ENCODE measurements around the gene DPYSL4.

The DPYSL4 gene

DNA sequence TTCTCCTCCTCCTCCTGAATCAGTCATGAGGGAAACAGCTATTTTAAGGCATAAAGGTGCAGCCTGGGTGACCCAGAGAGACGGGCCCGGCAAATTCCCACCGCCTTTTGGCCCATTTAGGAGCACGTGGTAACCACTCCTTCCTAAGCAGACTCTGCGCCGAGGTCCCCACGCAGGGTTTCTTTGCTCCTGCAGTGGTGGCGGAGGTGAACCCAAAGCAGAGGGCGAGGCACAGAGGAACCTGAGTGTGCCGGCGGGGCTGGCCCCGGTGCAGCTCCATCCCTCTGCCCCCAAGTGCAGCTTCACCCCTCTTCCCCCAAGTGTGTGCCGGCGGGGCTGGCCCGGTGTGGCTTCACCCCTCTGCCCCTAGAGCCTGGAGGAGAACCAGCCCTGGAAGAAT is 50.6 kb downstream of the DPYSL4 start:
- in situ Hi-C loops (cut with MboI; ENCODE audit: low sequenced_read_pairs), result no loop called here

GRCh38 chr10:132237871-132238270 is 51.1 kb downstream of the DPYSL4 start:
- in situ Hi-C loops (cut with MboI; ENCODE audit: low sequenced_read_pairs), result no loop called here

DNA sequence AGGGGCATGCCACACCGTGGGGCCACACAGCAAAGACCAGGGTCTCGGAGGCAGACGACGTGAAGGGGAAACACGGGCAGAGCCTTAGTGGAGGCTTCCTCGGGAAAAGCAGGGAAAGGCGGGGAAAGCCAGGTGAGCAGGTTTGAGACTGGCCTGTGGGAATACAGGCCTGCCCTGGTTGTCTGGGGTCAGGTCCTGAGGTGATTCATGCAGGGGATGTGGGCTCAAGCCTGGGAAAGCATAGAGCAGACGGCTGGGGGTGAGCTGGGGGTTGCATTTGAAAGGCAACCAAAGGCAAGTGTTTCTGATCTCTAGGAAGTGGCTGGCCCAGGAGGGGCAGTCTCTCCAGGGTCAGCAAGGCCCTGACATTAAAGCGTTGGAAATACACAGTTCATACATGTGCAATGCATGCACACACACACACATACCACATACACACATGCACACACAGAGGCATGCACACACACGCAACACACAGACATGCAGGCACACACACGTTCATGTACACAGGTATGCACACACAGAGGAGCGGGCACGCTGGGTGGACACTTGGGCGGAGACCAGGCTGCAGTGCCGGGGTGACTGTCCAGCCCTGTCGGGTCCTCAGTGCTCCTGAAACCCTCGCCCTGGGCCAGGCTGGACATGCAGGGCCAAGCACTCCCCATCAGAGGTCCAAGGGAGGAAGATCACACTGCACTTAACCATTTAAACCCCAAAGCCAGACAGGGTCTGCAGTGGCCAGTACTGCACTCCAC is 51.8 kb downstream of the DPYSL4 start:
- in situ Hi-C loops (cut with MboI; ENCODE audit: low sequenced_read_pairs), result no loop called here

DNA sequence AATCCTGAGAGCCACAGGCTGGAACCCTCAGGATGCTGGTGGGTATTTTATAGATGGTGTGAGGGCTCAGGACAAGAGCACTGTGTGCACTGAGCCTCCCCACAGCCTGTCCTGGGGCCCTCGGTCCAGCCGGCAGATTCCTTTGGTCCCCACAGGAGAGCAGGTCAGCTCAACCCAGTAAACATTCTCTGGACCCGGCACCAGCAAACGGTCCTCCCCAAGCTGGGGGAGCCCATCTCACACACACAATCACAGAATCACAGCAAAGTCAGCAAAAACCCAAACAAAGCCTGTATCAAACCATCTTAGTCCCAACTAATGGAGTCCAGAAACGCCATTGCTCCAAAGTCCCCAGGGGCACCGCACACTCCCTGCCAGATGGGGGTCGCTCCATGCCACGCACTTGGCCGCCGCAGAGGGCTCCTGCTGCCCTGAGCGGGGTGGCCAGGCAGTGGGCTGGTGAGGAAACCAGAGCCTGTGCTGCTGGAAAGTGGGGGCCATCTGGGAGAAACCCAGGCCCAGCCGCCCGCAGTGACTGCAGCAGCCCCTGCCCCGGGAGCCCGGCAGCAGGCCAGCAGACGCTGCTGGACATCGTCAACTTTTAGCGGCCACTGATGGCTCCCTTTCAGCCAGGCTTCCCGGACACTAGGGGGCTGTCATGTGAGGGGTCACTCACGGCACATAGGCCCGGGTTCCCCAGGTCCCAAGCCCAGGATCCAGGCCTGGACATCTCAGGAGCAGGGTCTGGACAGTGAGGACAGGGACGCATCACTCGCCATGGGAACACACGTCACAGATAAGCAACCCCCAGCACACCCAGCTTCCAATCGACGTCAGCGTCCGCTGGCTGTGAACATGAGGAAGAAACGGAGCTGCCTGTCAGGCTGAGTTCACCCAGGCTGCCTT is 52.6 kb downstream of the DPYSL4 start:
- in situ Hi-C loops (cut with MboI; ENCODE audit: low sequenced_read_pairs), result no loop called here

GRCh38 chr10:132240156-132240555 is 53.4 kb downstream of the DPYSL4 start:
- in situ Hi-C loops (cut with MboI; ENCODE audit: low sequenced_read_pairs), result no loop called here

- in situ Hi-C loops (cut with MboI; ENCODE audit: low sequenced_read_pairs), result no loop called here
Measured at GRCh38 chr10:132240581-132240980, 53.8 kb downstream of the DPYSL4 start.

DNA sequence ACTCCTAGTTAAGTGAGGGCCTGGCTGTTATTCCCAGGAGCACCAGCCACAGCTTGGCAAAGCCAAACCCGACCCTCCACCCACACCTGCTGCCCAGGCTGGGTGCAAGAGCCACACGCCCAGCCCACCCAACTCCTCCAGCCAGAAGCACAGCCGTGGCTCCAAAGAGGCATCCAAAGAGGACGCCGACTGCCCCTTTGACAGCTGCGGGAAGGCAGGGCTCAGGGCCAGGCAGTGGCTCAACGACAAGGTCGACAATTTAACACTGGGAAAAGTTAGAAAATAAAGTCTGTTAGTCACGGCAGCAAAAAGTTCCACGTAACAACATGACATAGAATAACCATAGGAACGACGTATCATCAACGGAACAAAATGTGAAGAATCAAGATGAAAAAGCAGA is 54.3 kb downstream of the DPYSL4 start:
- in situ Hi-C loops (cut with MboI; ENCODE audit: low sequenced_read_pairs), result no loop called here

- in situ Hi-C loops (cut with MboI; ENCODE audit: low sequenced_read_pairs), result no loop called here
Measured at GRCh38 chr10:132241496-132241895, 54.7 kb downstream of the DPYSL4 start.

DNA sequence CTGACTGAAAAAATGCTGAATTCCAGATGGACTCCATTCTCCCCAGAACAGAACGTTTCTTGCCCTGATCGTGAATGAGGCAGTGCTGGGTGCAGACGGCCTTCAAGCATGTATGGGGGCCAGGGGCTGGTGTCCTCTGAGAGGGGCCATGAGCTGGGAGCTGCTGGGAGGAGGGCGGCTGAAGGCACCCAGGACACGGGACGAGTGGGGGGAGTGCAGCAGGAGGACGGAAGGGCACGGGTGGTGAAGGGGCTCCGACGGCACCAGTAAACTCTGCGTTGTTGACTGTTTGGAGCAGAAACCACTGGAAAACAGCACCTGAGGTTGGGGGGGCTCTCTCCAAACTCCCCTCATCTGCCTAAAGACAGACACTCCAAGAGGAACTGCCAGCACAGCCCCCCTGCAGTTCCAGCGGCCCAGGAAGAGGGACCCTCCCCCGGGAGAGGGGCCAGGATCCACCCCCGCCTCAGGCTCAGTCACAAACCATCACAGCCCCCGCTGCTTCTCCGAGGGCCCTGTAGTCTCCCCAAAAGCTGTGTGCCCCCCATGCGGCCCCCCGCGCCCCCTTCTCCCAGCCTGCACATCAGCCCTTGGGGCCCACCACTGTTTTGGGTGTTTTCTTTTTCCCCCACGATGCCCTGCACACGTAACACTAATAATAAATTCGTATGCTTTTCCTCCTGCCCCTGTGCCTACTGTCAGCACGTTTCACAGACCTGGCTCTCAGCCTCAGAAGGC is 55.5 kb downstream of the DPYSL4 start:
- in situ Hi-C loops (cut with MboI; ENCODE audit: low sequenced_read_pairs), result no loop called here

GRCh38 chr10:132243141-132243540 is 56.4 kb downstream of the DPYSL4 start:
- in situ Hi-C loops (cut with MboI; ENCODE audit: low sequenced_read_pairs), result no loop called here

GRCh38 chr10:132243626-132244025 is 56.9 kb downstream of the DPYSL4 start:
- in situ Hi-C loops (cut with MboI; ENCODE audit: low sequenced_read_pairs), result no loop called here

DNA sequence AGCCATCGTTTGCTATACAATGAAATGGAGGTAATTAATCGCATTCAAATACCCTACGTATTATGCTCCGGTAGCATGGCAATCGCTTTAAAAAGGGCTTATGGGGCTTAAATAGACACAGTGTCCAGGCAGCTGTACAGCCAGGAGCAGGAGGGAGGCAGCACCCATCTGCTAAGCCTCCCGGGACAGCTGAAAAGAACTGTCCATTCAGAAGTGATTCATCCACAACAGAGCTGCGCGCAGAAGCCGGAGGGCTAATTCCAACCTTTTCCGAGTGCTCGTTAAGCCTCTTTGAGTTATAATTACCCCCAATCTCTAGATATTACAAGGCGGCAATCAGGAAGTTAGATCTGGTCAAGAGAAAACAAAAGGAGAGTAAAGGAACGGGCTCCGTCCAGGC is 58.3 kb downstream of the DPYSL4 start:
- in situ Hi-C loops (cut with MboI; ENCODE audit: low sequenced_read_pairs), result no loop called here

- in situ Hi-C loops (cut with MboI; ENCODE audit: low sequenced_read_pairs), result no loop called here
Measured at GRCh38 chr10:132246296-132246695, 59.5 kb downstream of the DPYSL4 start.

DNA sequence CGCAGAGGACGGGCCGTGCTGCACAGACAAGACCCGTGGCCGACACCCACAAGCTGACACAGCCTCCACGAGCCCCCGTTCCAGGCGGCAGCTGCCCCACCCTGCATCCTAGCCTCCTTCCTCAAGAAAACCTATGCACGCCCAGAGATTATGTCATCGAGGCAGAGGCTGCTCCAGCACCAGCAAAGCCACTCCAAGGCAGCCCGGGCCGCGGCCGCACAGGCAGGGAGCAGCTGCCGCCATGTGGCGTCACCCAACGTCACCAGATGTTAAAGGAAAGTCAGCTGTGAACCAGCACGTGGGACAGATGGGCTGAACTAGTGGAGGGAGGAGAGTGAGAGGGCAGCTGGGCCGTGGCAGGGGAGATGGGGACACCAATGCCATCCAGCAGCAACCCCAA is 61.2 kb downstream of the DPYSL4 start:
- in situ Hi-C loops (cut with MboI; ENCODE audit: low sequenced_read_pairs), result no loop called here

GRCh38 chr10:132248455-132249225 is 61.9 kb downstream of the DPYSL4 start:
- in situ Hi-C loops (cut with MboI; ENCODE audit: low sequenced_read_pairs), result no loop called here

DNA sequence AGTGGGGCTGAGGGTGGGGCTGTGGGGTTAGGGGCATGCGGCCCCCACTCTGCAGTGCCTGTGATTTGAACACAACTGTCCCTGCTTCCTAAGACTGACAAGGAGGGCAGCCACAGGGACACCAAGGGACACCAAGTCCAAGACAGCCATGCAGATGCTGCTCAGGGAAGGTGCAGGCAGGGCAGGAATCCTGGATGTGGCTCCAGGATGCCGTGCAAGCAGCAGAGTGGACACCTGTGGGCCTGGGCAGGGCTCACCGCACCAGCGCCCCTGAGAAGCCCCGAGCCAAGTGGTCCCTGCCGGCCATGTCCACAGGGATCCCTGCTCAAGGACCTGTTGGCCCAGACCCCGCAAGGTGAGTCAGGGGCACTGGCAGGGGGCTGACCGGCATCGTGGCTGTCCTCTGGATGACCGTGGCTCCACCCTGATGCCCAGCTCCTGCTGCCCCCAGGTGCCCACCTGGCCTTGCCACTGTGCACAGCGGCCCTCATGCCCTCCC is 62.5 kb downstream of the DPYSL4 start:
- in situ Hi-C loops (cut with MboI; ENCODE audit: low sequenced_read_pairs), result no loop called here

DNA sequence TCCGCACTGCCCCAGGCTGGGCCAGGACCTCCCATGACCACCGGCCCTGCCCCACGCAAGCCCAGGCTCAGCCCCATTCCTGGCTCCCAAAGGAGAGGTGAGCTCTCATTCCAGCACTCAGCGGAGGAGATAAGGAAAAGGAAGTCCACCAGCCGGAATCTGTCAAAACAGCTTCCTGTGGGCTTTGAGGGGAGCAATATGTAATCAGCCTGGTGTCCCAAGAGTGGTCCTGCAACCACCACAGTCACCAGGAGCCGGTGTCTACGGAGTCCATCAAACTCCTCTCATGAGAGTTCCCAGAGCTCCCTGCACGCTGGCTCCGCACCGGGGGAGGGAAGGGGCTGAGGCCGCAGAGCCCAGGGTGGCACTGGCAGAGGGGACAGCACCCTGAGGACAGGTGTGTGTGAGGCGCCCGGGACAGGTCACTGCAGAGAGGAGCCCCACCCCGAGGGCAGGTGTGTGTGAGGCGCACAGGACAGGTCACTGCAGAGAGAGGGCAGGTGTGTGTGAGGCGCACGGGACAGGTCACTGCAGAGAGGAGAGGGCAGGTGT is 63.2 kb downstream of the DPYSL4 start:
- in situ Hi-C loops (cut with MboI; ENCODE audit: low sequenced_read_pairs), result no loop called here

DNA sequence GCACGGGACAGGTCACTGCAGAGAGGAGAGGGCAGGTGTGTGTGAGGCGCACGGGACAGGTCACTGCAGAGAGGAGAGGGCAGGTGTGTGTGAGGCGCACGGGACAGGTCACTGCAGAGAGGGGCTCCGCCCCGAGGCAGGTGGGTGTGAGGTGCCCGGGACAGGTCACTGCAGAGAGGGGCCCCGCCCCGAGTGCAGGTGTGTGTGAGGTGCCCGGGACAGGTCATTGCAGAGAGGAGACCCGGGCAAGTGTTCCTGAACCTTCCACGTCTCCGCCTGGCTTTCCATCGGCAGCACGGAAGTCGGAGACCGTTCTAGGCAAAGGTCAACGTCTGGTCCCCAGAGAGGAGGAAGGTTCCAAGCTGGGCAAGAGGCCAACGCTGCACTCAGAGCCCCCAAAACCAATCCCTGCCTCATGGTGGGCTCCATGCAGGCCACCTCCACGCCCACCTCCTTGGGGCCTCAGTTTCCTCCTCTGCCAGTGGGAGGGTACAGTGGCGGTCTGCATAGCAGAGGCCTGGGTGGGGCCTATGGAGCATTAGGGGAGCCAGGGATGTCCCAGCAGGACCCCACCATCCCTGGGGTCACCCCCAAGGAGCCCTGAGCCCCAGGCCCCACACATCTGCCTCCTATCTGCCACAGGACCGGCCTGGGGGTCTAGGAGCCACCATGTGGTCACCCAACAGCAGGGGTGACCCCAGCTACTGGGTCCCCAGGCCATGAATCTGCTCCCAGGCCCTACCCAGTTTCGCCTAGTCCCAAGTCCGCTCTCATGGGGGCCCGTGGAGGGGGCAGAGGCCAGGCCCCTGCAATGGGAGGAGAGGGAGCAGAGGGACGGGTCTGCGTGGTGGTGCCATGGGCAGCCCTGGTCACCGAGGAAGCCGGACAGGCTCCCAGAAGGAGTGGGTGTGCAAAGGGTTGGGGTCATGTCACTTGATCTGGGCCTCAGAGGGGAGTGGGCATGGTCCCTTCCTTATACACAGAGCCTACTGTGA is 64.0 kb downstream of the DPYSL4 start:
- in situ Hi-C loops (cut with MboI; ENCODE audit: low sequenced_read_pairs), result no loop called here

DNA sequence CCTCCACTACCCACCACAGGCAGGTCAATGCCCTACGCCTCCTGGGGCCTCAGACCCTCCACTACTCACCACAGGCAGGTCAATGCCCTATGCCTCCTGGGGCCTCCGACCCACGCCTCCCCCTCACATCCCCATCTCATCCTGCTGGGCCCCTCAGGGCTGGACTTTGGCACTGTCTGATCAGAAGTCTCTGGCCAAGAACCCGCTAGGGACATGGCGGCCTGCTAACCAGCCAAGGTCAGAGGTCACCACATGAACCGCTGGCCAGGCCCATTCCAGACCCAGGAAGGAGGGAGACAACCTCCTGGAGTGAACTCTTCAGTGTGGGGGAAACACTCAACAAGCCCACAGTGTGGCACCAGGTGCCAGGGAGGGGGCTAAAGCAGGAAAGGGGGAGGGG is 65.2 kb downstream of the DPYSL4 start:
- in situ Hi-C loops (cut with MboI; ENCODE audit: low sequenced_read_pairs), result no loop called here

Data from HL-60/S4 (cell line).